ENCODE measurements around the gene ATP1A2. TPM values are rescaled to one million over a fixed set of nuclear protein-coding genes. Genes with fewer than 3 reads are reported as not detected.
A peak's percentile ranks its signal among the peaks of the same experiment; 100 is the strongest.

ATP1A2 gene
- total RNA-seq, 3 donors from 2014 or later: 2.6 to 124 (median 4.0) TPM

- ATAC-seq: peak; percentile 81
- TF ChIP-seq CTCF (IDR thresholded peaks at IDR 0.05): no peak
- no peak overlapping the region for H3K4me3 ChIP-seq
- no peaks in the 10 kb centered on the region for H3K9me3 ChIP-seq
- H3K4me1 ChIP-seq (ENCODE audit: low read depth): peaks cover 48% of the 10 kb centered on the region
- intact Hi-C loops (cut with DNase I, micrococcal nuclease): no loop called here
- peak; percentile 99 for DNase-seq
- H3K36me3 ChIP-seq (ENCODE audit: low read depth): no peaks in the 10 kb centered on the region
Measured at GRCh38 chr1:160098852-160099561, 16.6 kb upstream of the ATP1A2 start.

- no peak for DNase-seq
- TF ChIP-seq CTCF (IDR thresholded peaks at IDR 0.05): no peak
- intact Hi-C loops (cut with DNase I, micrococcal nuclease): no loop called here
- Histone ChIP-seq H3K4me3 (no peak overlapping the region), H3K36me3 (ENCODE audit: low read depth) (no peaks in the 10 kb centered on the region), H3K4me1 (ENCODE audit: low read depth) (peaks cover 41% of the 10 kb centered on the region), H3K9me3 (no peaks in the 10 kb centered on the region)
- no peak for ATAC-seq
Measured at GRCh38 chr1:160099716-160100375, 15.7 kb upstream of the ATP1A2 start.

GRCh38 chr1:160101037-160101716, 14.4 kb upstream of the ATP1A2 start:
- peak; percentile 71 to 78 (median 77) for DNase-seq
- Histone ChIP-seq H3K4me3 (no peak overlapping the region), H3K36me3 (ENCODE audit: low read depth) (no peaks in the 10 kb centered on the region), H3K4me1 (ENCODE audit: low read depth) (peaks cover 28% of the 10 kb centered on the region), H3K9me3 (no peaks in the 10 kb centered on the region)
- intact Hi-C loops (cut with DNase I, micrococcal nuclease): no loop called here
- peak; percentile 18 for ATAC-seq
- TF ChIP-seq CTCF (IDR thresholded peaks at IDR 0.05): peak; percentile 88

GRCh38 chr1:160101717-160102522, 13.6 kb upstream of the ATP1A2 start:
- DNase-seq (no peak), ATAC-seq (no peak)
- peaks cover 21% of the 10 kb centered on the region for H3K4me1 ChIP-seq (ENCODE audit: low read depth)
- intact Hi-C loops (cut with DNase I, micrococcal nuclease): no loop called here
- no peaks in the 10 kb centered on the region for H3K9me3 ChIP-seq
- no peak for TF ChIP-seq CTCF (IDR thresholded peaks at IDR 0.05)
- no peaks in the 10 kb centered on the region for H3K36me3 ChIP-seq (ENCODE audit: low read depth)
- H3K4me3 ChIP-seq: no peak overlapping the region

- intact Hi-C loops (cut with DNase I, micrococcal nuclease): no loop called here
- no peak for TF ChIP-seq CTCF (IDR thresholded peaks at IDR 0.05)
- Histone ChIP-seq H3K4me3 (no peak overlapping the region), H3K9me3 (no peaks in the 10 kb centered on the region), H3K4me1 (ENCODE audit: low read depth) (peaks cover 11% of the 10 kb centered on the region), H3K36me3 (ENCODE audit: low read depth) (no peaks in the 10 kb centered on the region)
- no peak for ATAC-seq
- DNase-seq: no peak
Measured at GRCh38 chr1:160103658-160104408, 11.7 kb upstream of the ATP1A2 start.

Measured in mucosa of descending colon (tissue), 3 donors.